Superior temporal gyrus (tissue), 1 donor: ENCODE measurements around the gene PGGT1B.

Experiments
- DNase-seq: peaks from one replicate; pipeline ENCODE4 v3.0.0-alpha.2; 2016; ENCODE audit errors: extremely low spot score

PGGT1B gene

GRCh38 chr5:115262321-115263077, at the start of gene PGGT1B:
TSS of gene PGGT1B (minus strand) at chr5:115262877. CDS start at chr5:115262851, 26 bp downstream.
- peak; percentile 88 for DNase-seq

GRCh38 chr5:115309751-115310370, 47.2 kb upstream of the PGGT1B start:
- peak; percentile 81 for DNase-seq

GRCh38 chr5:115308815-115309214, 46.1 kb upstream of the PGGT1B start:
- DNase-seq = no peak

- DNase-seq = no peak
Observed at GRCh38 chr5:115306011-115306536, 43.4 kb upstream of the PGGT1B start.

- DNase-seq = no peak
Observed at GRCh38 chr5:115304496-115304895, 41.8 kb upstream of the PGGT1B start.

GRCh38 chr5:115298811-115299210, 36.1 kb upstream of the PGGT1B start:
- DNase-seq = no peak

GRCh38 chr5:115297031-115297430, 34.4 kb upstream of the PGGT1B start:
- peak; percentile 38 for DNase-seq

GRCh38 chr5:115296124-115297022, 33.7 kb upstream of the PGGT1B start, which contains the start of gene CCDC112:
TSS of gene CCDC112 (minus strand) at chr5:115296654. CDS start at chr5:115296543, 111 bp downstream.
- peak; percentile 51 for DNase-seq

- no peak for DNase-seq
Observed at GRCh38 chr5:115295777-115296123, 33.1 kb upstream of the PGGT1B start.

GRCh38 chr5:115291397-115291796, 28.7 kb upstream of the PGGT1B start:
- no peak for DNase-seq

- no peak for DNase-seq
Observed at GRCh38 chr5:115289104-115289503, 26.4 kb upstream of the PGGT1B start.

- DNase-seq = peak; percentile 47
Observed at GRCh38 chr5:115284021-115284420, 21.3 kb upstream of the PGGT1B start.

GRCh38 chr5:115282131-115282530, 19.5 kb upstream of the PGGT1B start:
- no peak for DNase-seq

- DNase-seq = no peak
Observed at GRCh38 chr5:115274584-115274983, 11.9 kb upstream of the PGGT1B start.

- no peak for DNase-seq
Observed at GRCh38 chr5:115272297-115272958, 9.8 kb upstream of the PGGT1B start.

- no peak for DNase-seq
Observed at GRCh38 chr5:115271295-115272050, 8.8 kb upstream of the PGGT1B start.

- no peak for DNase-seq
Observed at GRCh38 chr5:115267617-115268016, 4.9 kb upstream of the PGGT1B start.

- DNase-seq = no peak
Observed at GRCh38 chr5:115265220-115265619, 2.5 kb upstream of the PGGT1B start.

GRCh38 chr5:115264786-115265185, 2.1 kb upstream of the PGGT1B start:
- DNase-seq = no peak

GRCh38 chr5:115263078-115263380, 352 bp upstream of the PGGT1B start:
- DNase-seq = no peak

GRCh38 chr5:115262011-115262320, 711 bp downstream of the PGGT1B start:
- DNase-seq = no peak
